ENCODE measurements around the gene MIX23.

The MIX23 gene

DNA sequence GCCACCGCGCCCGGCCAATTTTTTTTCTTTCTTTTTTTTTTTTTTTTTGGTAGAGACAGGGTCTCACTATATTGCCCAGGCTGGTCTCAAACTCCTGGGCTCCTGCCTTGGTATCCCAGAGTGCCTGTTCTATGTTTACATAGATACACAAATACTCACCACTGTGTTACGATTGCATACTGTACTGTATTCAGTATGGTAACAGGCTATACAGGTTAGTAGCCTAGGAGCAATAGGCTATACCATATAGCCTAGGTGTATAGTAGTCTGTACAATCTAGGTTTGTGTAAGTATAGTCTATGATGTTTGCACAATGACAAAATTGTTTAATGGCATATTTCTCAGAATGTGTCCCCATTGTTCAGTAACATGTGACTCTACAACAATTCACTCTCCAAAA lies 31.4 kb downstream of the MIX23 start:
- DNase-seq (ENCODE audit: low read depth), result no peak

DNA sequence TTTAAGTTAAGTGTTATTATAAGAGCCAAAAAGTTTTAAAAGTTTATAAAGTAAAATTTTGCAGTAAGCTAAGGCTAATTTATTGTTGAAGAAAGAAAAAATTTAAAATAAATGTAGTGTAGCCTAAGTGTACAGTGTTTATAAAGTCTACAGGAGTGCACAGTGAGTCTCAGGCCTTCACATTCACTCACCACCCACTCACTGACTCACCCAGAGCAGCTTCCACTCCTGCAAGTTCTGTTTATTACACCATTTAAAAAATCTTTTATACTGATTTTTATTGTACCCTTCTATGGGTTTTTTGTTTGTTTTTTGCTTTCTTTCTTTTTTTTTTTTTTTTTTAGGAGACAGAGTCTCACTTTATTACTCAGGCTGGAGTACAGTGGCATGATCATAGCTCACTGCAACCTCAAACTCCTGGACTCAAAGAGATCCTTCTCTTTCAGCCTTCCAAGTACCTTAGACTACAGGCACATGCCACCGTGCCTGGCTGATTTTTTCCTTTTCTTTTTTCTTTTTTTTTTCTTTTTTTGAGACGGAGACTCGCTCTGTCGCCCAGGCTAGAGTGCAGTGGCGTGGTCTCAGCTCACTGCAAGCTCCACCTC lies 32.1 kb downstream of the MIX23 start:
- DNase-seq (ENCODE audit: low read depth), result peak; percentile 2

DNA sequence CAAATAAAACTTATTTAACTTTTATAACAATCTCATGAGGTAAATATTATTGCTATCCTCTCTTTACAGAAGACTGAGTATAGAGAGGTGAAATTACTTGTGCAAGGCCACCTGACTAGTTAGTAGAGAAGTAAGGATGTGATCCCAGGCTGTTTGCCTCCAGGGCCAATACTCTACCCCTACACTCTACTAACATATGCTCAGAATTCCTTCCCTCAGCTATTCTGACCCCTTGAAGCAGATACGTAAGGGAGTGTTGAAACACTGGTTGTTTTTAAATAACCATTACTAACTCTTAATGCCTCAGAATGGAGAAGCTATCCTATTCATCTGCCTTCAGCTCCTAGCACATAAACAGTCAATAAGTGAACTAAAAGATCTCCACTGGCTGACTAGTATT lies 33.9 kb downstream of the MIX23 start:
- no peak for DNase-seq (ENCODE audit: low read depth)

DNA sequence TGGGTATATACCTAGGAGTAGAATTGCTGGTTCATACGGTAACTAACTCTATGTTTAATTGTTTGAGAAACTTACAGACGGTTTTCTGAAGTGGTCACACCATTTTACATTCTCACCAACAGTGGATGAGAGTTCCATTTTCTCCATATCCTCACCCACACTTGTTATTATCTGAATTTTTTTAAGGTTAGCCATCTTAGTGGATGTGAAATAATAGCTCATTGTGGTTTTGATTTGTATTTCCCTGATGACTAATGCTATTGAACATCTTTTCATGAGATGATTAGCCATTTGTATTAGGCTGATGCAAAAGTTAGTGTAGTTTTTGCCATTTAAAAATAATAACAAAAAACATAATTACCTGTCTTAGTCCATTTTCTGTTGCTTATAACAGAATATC lies 39.4 kb downstream of the MIX23 start:
- no peak for DNase-seq (ENCODE audit: low read depth)

DNA sequence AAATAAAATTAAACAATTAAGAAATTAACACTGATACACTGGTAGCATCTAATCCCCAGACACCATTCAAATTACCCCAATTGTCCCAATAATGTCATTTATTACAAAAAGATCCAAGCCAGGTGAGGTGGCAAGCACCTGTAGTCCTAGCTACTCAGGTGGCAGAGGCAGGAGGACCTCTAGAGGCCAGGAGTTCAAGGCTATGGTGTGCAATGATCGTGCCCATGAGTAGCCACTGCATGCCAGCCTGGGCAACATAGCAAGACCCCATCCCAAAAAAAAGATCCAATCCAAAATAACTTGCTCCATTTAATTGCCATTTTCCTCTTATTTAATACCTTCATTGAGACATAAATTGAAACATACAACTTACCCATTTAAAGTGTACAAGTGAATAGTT lies 40.2 kb downstream of the MIX23 start:
- DNase-seq (ENCODE audit: low read depth), result no peak

DNA sequence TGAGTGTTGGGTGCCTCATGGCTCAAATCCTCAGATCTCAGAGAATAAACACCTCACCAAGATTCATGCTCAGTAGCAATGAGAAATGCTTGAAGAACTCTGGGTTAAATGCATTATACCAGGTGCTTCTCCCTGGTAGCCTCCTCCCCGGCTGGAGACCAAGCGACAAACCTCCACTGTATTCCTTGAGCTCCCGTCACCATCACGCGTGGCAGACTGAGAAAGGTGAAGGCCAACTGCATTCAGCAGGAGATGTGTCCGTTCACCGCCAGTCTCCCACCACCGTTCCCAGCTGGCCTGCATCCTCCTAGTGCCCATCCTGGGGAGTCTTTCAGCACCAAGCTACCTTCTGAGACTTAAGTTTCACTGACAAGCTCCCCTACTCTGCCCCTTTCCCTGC lies 50.5 kb downstream of the MIX23 start:
- no peak for DNase-seq (ENCODE audit: low read depth)

DNA sequence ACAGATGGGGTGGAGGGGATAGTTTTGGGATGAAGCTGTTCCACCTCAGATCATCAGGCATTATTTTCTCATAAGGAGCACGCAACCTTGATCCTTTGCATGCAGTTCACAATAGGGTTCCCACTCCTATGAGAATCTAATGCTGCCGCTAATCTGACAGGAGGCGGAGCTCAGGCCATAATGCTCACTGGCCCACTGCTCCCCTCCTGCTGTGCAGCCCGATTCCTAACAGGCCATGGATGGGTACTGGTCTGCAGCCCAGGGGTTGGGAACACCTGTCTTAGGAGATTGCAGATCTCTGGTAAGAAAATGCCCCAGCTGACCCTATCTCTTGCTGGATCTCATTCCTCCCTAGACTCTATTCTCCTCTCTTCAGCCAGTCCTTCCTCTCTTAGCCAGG lies 51.1 kb downstream of the MIX23 start:
- DNase-seq (ENCODE audit: low read depth), result no peak

DNA sequence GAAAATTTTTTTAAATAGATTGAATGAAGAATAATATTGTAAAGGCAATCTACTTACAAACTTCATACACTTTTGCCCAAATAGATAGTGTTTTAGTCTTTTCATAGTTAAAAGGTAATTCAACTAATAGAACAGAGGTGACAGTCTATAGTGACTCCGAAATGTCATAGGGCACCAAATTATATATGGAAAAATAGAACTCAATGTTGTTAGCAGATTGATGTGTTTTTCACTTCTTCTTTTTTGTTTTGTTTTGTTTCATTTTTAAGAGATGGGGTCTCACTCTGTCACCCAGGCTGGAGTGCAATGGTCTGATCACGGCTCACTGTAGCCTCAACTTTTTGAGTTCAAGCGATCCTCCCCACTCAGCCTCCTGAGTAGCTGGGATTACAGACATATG lies 57.3 kb downstream of the MIX23 start:
- no peak for DNase-seq (ENCODE audit: low read depth)

DNA sequence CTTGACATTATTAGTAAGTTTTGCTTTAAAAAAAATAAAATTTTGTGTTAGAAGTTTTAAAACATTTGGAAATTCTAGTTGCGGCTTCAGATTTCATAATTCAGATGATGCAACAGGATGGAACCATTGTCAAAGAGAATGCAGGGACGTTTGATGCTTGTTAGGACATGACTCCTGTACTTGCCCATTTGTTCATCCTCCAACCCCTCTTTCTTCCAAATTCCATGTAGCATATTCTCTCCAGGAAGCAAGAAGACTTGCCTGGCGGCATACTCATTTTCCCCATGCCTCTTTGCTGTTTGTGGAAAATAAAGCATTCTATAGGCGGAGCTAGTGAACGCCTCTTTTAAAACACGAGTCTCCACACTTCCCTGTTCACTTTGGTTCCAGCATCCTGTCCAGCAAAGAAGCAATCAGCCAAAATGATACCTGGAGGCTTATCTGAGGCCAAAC lies 58.1 kb downstream of the MIX23 start, which contains the start of gene CSTA:
Gene CSTA, plus strand, starts transcription at position 378 of the 453 bp plus-strand sequence. Its CDS starts 45 bp downstream, at position 423.
- no peak for DNase-seq (ENCODE audit: low read depth)

DNA sequence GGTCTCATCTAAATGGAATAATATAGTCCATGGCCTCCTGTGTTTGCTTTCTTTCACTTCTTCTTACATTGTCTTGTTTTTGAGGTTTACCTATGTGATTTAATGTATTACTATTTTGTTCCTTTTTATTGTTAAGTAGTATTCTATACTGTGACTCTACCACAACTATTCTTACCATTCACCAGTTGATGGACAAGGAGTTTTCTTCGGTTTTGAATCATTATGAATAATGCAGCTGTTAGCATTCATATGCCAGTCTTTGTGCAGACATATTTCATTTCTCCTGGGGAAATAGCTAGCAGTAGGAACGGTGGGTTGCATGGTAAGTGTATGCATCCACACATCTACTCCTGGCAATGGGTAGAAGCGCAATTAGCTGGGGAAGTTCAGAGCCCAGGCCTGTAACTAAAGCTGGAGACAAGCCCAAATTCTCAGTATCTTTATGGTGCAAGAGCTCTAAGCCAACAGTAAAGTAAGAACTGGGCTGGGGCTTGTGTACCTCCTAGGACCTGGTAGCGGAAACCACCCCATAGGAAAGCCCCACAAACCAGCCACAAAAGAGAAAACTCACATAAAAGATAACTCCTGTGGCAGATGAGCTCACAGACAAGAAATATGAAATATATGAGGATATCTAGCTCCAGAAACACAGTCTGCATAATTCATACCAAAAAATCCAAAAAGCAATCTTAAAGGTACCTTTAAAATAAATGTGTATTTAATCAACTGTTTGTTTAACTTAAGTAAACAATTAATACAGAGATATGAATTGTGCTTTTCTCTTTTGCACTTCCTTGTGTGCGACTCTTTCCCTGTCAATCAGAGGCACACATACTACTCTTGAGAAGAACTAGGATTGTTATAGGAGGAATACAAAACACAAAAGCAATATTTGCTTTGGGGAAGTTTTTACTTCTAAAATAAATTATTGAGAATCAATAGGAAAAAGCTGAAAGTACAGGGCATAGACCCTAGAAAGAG lies 60.6 kb downstream of the MIX23 start:
- DNase-seq (ENCODE audit: low read depth), result no peak

DNA sequence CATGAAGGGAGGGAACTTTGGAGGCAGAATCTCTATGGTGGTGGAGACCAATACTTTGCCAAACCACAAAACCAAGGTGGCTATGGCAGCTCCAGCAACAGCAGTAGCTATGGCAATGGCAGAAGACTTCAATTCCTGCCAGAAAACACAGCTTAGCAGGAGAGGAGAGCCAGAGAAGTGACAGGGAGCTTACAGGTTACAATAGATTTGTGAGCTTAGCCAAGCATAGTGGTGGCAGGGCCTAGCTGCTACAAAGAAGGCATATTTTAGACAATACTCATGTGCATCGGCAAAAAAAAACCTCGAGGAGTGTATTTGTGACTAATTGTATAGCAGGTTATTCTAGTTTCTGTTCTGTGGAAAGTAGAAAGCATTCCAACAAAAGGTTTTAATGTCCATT lies 64.4 kb downstream of the MIX23 start:
- no peak for DNase-seq (ENCODE audit: low read depth)

DNA sequence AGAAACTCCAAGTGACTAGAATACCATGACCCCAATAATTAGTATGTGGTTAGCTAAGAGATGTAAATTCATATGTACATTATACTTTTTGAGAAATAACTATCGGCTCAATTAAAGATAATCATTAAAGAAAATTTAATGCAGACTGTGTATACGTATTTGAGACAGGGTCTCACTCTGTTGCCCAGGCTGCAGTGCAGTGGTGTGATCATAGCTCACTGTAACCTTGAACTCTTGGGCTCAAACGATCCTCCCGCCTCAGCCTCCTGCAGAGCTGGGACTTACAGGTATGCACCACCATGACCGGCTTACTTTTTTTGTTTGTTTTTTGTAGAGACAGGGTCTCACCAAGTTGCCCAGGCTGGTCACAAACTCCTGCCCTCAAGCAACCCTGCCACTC lies 66.7 kb downstream of the MIX23 start:
- DNase-seq (ENCODE audit: low read depth), result no peak

DNA sequence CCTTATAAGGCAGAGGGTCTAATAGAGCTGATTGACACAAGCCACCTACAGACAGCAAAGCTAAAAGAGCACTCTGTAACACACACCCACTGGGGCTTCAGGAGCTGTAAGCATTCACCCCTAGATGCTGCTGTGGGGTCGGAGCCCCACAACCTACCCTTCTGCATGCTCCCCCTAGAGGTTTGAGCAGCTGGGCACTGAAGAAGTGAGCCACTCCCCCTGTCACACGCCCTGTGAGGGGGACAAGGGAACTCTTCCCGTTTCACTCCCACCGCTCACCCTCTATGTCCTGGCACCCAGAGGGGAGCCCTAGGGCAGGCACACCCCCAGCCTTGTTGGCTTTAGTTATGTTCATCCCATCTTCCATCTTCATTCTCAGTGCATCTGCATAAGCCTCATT lies 67.4 kb downstream of the MIX23 start:
- no peak for DNase-seq (ENCODE audit: low read depth)

DNA sequence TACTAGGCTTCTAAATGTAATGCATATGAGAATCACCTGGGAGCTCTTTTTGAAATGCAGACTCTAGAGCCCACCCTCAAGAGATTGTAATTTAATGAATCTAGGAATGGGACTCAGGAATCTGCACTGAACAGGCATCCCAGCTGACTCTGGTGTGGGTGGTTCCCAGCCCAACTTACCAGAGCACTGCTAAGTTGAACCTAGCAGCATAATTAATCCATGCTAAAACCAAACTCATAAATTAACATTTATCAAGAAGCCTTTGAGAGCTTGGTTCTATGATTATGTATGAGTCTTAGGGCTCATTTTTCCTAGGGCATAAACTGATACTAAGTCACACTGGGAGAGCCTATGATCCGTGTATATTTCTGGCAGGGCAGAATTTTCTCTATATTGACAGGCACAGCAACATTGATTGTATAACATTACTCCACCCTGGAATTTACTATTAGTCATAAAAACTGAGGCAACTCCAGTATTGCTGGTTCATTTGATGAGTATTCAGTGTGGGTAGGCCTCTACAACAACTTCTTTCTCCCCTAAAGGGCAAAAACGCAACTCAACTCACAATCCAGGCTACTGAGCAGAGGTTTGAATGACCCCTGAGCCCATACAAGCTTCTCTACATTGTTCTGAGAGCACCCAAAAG lies 68.7 kb downstream of the MIX23 start:
- DNase-seq (ENCODE audit: low read depth), result no peak

DNA sequence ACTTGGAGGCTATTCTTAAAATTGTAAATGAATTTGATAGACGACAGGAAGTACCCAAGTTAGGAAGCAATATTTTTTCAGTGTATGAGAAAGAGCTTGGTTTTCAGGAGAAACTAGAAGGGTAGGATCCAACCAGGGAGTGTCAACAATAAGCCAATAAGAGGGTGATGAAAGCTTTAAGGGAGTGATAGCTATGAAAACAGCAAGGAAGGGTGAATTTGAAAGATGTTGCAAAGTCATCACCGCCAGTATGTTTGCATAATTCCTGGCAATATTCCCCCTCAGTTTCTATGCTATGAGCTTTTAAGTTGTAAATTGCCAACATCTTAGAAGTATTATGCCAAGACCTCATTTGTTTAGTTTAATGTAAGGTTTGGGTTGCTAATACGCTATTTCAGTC lies 69.8 kb downstream of the MIX23 start:
- DNase-seq (ENCODE audit: low read depth), result no peak

DNA sequence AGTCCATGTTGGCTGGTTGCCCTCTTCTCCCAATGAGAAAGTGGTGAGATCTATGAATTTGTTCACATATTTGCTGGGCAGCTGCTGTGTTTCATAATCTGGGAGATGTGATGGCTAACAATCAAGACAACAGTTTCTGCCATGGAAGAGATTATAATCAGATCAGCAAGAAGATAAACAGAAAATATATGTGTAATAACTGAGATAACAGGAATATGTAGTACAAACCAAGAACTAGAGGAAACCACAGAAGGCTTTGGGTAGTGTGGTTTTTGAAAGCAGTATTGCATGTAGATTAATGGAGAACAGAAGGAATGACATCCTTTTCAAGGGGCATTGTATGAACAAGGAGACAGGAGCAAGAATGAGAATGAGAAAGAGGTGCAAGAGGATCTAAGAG lies 70.2 kb downstream of the MIX23 start:
- DNase-seq (ENCODE audit: low read depth), result no peak

DNA sequence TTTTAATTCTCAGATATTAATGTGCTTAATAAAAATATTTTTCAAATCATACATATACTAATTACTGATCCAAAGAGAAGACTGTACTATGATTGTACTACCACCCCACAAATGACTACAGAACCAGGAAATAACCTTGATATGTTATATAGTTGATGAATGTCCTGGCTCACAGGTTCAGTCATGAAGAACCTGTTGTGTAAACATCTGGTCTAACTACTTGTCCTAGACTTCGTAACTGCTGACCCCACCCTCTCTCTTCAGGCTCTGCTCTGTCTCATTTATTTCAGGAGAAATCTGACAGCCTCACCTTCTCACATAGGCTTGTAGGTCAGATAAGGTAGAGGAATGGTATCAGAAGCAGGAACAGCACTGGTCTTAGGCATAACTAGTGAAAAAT lies 72.7 kb downstream of the MIX23 start:
- DNase-seq (ENCODE audit: low read depth), result no peak
